ENCODE results near the gene NSFL1C.

Gene NSFL1C

GRCh38 chr20:1460275-1460674 lies 6.4 kb downstream of the NSFL1C start:
- DNase-seq (ENCODE audit: low spot score) = no peak

GRCh38 chr20:1457992-1458391 lies 8.7 kb downstream of the NSFL1C start:
- DNase-seq (ENCODE audit: low spot score) = no peak

DNA sequence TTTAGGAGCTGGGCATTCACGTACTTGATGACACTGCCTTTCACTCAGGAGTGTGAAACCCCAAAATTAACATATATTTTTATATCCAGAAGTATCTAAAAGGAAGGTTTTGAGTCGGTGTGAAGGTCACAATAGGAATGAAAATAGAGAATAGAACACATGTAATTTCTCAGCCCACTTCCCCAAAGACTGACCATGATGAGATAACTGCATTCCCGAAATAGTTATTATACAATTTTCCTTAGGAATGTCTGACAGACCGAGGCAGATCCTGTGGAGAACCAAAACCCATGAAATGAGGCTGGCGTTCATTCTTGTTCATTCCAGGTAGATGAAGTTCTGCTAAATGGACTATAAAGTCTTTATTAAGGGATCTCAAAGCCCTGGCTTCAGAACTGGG lies 10.3 kb downstream of the NSFL1C start:
- no peak for DNase-seq (ENCODE audit: low spot score)

- DNase-seq (ENCODE audit: low spot score) = no peak
Observed at GRCh38 chr20:1450926-1451491, 15.6 kb downstream of the NSFL1C start.

- DNase-seq (ENCODE audit: low spot score) = no peak
Observed at GRCh38 chr20:1449370-1449769, 17.3 kb downstream of the NSFL1C start.

DNA sequence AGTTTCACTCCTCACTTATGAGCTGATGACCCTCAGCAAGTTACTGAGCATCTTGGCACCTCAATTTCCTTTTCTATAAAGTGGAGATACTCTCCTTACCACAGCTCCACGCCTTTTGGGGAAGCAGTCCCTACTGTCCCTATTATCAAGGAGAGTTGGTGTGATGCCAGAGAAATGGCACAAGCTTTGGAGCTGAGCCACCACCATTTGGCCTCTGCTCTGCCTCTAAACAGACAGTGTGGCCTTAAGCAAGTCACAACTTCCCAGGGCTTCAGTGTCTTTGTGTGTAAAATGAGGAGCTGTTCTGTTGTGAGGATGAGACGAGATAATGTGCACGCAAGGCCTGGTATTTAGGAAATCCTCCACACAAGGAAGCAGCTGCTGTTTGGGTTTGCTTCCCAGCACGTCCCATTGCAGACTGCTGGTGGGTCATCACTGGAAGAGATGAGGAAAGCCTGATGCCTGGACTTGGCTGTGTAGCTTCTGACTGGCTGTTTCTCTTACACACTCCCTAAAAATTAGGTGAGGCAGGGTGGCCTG lies 18.5 kb downstream of the NSFL1C start:
- DNase-seq (ENCODE audit: low spot score) = no peak

DNA sequence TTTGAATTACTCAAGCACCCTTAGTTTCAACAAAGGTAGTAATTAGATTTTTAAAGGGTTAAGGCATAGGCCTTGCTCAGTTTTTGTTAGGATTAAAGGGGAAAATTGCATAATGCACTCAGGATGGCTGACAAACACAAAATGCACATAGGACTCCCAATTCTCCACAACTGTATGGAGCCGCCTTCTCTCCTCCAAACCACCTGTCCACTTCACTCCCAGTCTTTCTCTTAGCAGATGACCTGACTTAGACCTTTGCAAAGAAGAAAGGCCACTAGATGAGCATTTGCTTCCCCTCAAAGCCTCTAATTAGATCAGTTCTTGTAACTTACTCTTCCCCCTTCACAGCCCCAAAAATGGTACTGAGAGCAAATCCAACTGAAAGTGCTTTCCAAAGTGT lies 20.1 kb downstream of the NSFL1C start:
- no peak for DNase-seq (ENCODE audit: low spot score)

- DNase-seq (ENCODE audit: low spot score) = no peak
Observed at GRCh38 chr20:1443085-1443484, 23.6 kb downstream of the NSFL1C start.

DNA sequence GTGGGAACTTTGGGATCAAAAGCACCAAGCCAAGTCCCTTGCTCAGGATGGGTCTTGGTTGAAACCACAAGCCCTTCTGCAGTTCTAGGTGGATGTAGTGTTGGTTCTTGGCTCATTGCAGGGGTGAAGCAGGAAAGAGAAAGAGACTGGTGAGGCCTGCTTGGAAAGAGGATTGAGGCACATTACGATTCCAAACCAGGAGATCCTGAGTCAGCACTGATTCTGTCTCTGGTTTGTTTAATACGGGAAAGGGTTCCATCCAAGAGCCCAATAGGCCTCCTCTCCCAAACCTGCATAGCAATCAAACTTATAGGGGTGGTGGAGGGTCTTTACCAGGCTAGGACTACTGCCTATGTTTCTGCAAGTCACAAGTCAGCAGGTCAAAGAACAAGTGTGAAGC lies 24.3 kb downstream of the NSFL1C start:
- DNase-seq (ENCODE audit: low spot score) = no peak

DNA sequence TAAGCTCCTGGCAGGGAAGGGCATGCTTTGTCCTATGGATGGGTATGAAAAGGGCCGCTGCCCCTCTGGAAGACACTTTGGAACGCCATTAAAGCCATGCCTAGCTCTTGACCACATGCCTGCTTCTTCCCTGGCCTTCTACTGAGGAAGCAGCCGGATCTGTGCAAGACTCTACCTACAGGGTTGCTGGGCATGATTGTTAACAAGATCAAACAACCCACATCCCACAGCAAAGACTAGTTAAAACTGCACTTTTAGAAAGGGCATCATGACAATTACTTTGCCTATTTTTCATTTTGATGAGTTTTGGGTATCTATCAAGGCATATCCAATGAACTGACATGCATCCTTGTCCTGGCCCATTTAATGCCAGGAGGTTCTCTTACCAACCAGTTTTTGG lies 25.5 kb downstream of the NSFL1C start:
- DNase-seq (ENCODE audit: low spot score) = no peak

DNA sequence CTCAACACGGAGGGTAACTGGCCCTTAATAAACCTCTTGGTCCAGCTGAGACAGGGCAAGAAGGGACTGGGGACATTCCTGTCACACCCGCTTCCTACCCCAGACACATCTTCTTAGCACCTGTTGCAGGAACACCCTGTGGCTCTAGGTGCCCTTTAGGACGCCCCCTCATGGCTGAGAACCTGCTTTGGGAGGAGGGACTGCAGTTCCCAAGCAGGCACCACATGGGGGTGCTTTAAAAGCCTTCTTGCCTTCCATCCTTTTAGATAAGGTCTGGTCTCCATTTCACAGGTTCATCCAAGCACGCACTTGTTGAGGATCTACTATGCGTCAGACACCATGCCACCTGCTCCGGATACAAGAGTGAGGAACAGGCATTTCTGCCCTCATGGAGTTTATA lies 26.6 kb downstream of the NSFL1C start:
- DNase-seq (ENCODE audit: low spot score) = no peak

DNA sequence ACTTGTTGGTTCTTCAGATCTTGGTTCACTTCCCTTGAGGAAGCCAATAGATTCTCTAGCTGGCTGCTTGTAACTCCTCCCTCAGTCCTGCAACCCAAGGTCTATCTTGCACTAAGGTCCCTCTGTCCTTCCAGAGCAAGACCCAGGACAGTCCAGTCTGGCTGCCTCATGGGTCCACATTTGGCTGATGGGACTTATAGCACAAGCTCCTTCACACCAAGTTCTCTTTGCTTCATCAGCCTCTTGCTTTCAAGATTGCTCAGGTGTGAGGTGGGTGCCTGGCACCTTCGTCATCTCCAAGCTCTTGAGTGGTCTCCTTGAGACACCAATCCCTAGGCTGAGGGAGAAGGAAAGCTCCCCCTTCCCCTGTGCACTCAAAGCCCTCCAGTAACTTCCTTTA lies 28.3 kb downstream of the NSFL1C start:
- no peak for DNase-seq (ENCODE audit: low spot score)

DNA sequence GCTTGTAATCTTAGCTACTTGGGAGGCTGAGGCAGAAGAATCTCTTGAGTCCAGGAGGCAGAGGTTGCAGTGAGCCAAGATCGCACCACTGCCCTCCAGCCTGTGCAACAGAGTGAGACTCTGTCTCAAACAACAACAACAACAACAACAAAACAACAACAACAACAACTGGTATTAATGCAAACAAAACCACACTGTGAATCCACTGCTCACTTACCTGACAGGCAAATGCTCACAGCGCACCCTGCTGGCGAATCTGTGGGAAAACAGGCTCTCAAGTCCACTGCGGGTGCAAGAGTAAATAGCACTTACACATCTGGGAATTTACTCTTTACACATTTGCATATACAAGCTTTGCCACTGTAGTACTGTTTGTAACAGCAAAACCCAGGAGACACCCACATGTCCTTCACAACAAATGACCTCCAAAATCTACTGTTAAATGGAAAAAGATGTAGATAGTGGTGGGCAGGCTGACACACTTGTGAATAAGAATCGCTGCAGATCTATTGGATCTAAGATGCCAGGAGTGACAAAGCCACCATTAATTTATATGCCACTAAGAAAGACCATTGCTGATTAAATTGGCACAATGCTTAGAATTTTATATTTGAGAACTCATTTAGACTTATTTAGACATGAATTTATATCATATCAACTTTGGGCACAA lies 29.3 kb downstream of the NSFL1C start:
- DNase-seq (ENCODE audit: low spot score) = peak; percentile 81

GRCh38 chr20:1436263-1436662 lies 30.4 kb downstream of the NSFL1C start:
- no peak for DNase-seq (ENCODE audit: low spot score)

- DNase-seq (ENCODE audit: low spot score) = no peak
Observed at GRCh38 chr20:1435337-1435699, 31.3 kb downstream of the NSFL1C start.

DNA sequence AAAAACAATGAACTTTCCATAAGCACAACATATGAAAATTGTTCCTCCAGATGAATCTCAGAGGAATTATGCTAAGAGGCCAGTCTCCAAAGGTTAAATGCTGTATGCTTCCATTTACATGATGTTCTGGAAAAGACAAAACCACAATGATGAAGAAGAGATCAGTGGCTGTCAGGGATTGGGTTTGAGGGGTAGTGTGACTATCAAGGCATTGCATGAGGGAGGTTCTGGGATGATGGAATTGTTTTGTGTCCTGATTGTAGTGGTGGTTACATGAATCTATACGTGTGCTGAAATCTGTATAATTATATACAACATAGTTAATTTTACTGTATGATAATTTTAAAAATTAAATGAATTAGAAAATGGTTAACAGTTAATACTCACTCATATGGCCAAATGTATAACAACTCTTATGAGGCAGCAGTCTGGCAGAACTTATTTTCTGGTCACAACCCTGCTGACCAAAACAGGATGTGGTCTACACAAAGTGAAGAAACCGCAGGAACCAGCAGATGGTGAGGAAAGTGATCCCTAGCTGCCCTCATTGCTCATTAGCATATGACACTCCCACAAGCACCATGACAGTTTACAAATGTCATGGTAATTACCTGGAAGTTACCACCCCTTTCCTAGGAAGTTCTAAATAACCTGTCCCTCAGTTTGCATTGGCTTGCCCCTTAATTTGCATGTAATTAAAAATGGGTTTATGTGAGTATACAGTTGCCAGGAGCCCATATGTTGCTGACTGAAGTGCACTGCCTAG lies 31.9 kb downstream of the NSFL1C start:
- DNase-seq (ENCODE audit: low spot score) = peak; percentile 66

- DNase-seq (ENCODE audit: low spot score) = no peak
Observed at GRCh38 chr20:1431158-1431557, 35.5 kb downstream of the NSFL1C start.

DNA sequence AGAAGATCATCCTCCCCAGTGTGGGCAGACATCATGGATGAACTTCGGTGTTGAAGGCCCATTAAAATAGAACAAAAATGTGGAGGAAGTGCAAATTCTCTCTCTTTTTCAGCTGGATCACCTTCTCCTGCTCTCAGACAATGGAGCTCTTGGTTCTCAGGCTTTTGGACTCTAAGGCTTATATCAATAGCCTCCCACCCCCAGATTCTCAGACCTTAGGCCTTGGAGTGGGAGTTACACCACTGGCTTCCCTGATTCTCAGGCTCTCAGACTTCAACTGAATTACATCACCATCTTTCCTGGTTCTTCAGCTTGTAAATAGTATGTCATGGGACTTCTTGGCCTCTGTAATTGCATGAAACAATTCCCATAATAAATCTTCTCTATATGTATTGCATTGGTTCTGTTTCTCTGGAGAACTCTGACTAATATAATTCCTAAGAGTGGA lies 36.6 kb downstream of the NSFL1C start:
- no peak for DNase-seq (ENCODE audit: low spot score)

- DNase-seq (ENCODE audit: low spot score) = no peak
Observed at GRCh38 chr20:1429143-1429728, 37.4 kb downstream of the NSFL1C start.

DNA sequence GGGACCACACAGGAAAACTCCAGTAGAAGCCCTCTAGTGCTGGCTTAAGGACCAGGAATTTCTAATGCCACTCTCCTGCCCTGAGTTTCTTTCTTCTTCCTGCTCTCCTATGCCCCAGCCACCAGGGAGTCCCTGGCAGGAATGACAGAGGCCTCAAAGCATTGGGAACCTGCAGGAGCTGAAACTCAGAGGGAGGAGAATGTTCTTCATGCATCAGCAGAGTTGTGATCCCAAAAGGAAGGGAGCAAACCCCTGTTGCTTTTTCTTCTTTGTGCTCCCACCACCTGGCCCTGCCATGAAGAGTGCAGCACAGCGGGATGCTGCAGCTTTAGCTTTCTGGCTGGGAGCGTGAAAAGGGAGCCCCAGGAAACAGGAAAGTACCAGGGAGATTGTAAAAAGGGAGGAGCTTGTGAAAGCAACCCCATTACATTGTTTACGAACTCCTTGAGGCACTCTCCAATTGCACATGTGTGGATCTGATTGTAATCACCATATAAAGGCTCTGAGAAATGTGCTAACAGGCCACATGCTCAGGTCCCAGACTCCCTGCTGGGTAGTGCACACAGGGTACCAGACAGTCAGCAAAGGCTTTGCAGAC lies 39.1 kb downstream of the NSFL1C start:
- DNase-seq (ENCODE audit: low spot score) = no peak

DNA sequence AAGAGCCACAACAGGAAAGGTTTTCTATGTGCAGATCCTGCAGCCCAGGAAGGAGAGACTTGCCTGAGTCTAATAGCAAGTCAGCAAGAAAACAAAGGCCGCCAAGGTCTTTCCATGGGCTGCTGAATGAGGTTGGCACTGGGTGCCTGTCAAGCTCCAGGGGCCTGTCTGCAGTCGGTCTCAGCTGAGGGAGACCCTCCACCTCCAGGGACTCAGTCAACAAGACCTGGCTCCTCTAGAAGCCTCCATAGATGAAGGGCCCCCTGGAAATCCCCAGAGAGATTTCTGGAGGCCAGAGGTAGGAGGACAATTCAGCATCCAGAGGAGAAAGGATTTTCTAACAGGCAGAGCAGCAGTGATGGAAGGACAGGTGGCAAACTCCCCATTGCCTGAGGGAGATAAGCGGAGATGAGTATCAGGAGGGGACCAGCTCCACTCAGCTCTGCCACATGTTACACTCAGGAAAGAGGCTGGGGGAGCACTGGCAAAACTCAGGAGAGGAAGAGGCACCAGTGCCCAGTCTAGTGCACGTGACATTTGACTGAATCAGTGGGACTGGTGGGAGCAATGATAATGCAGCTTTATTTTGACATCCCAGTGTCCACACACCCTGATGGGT lies 40.3 kb downstream of the NSFL1C start:
- DNase-seq (ENCODE audit: low spot score) = no peak

DNA sequence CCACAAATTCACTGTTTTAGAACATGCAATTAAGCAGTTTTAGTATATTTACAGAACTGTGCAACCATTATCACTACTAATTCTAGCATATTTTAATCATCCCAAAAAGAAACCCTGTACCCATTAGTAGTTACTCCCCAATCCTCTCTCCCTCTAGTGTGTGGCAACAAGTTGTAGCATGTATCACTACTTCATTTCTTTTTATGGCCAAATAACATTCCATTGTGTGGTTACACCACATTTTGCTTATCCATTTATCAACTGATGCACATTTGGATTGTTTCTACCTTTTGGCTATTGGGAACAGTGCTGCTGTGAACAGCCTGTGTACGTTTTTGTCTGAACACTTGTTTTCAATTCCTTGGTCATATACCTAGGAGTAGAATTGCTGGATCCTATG lies 42.3 kb downstream of the NSFL1C start:
- DNase-seq (ENCODE audit: low spot score) = no peak

All from CD4-positive, alpha-beta T cell treated with Interleukin-6 at 100 ng/mL for 8 hours (primary cell).